ENCODE measurements around the gene SCRN3. TPM values are rescaled to one million over a fixed set of nuclear protein-coding genes. Genes with fewer than 3 reads are reported as not detected.
A peak's percentile ranks its signal among the peaks of the same experiment; 100 is the strongest.
"Not testable (repeated sequence)": the region's sequence is repeated elsewhere in the genome, so short reads cannot be mapped to it uniquely, and the experiment has no call there.

SCRN3 gene
- 2.3 TPM for total RNA-seq

- H3K27me3 ChIP-seq, result no peaks in the 10 kb centered on the region
- peaks cover 5 to 18% of the 10 kb centered on the region in 2 donors for H3K4me1 ChIP-seq
- peak within 1 kb of the TSS; percentile 58 to 75 for H3K27ac ChIP-seq
- intact Hi-C loops (cut with DNase I), result loop anchor here (5.0 kb wide), 1 partner anchor 92 kb away; the partner anchor contains the start of gene GPR155
- H3K36me3 ChIP-seq, result peaks cover under 1 to 3% of the 10 kb centered on the region in 2 donors
- peak; percentile 28 to 85 for DNase-seq (ENCODE audit: low spot score in 2 of 2)
- H3K4me3 ChIP-seq, result peak within 1 kb of the TSS; percentile 76 to 91
- H3K9me3 ChIP-seq, result no peaks in the 10 kb centered on the region
- TF ChIP-seq CTCF (IDR thresholded peaks at IDR 0.05), result no peak
These were observed at the start of gene SCRN3 for GRCh38 chr2:174395284-174395968. Gene SCRN3 (plus strand): TSS chr2:174395730. CDS start chr2:174398284, 2,554 bp downstream.

- no peak overlapping the region for H3K27ac ChIP-seq
- intact Hi-C loops (cut with DNase I), result no loop called here
- no peaks in the 10 kb centered on the region for H3K4me1 ChIP-seq
- H3K27me3 ChIP-seq, result no peaks in the 10 kb centered on the region
- peaks cover 10 to 21% of the 10 kb centered on the region in 2 donors for H3K36me3 ChIP-seq
- H3K4me3 ChIP-seq, result no peak overlapping the region
- H3K9me3 ChIP-seq, result no peaks in the 10 kb centered on the region
- DNase-seq (ENCODE audit: low spot score in 2 of 2), result no peak
- peak in 1 of 3 experiments; percentile 12 for TF ChIP-seq CTCF (IDR thresholded peaks at IDR 0.05)
These were observed 45.5 kb upstream of the SCRN3 start for GRCh38 chr2:174350018-174350417.

- Histone ChIP-seq H3K36me3 (peaks cover 10 to 21% of the 10 kb centered on the region in 2 donors), H3K4me3 (no peak overlapping the region), H3K4me1 (no peaks in the 10 kb centered on the region), H3K27me3 (no peaks in the 10 kb centered on the region), H3K9me3 (no peaks in the 10 kb centered on the region), H3K27ac (no peak overlapping the region)
- no peak for DNase-seq (ENCODE audit: low spot score in 2 of 2)
- no peak for TF ChIP-seq CTCF (IDR thresholded peaks at IDR 0.05)
- intact Hi-C loops (cut with DNase I), result no loop called here
These were observed 44.8 kb upstream of the SCRN3 start for GRCh38 chr2:174350593-174351181.

- no peak for DNase-seq (ENCODE audit: low spot score in 2 of 2)
- no peaks in the 10 kb centered on the region for H3K27me3 ChIP-seq
- no peak overlapping the region for H3K27ac ChIP-seq
- intact Hi-C loops (cut with DNase I), result no loop called here
- no peak for TF ChIP-seq CTCF (IDR thresholded peaks at IDR 0.05)
- no peaks in the 10 kb centered on the region for H3K4me1 ChIP-seq
- H3K36me3 ChIP-seq, result peaks cover 10 to 16% of the 10 kb centered on the region in 2 donors
- H3K9me3 ChIP-seq, result no peaks in the 10 kb centered on the region
- no peak overlapping the region for H3K4me3 ChIP-seq
These were observed 42.5 kb upstream of the SCRN3 start for GRCh38 chr2:174353004-174353403.

- peaks cover 0 to 15% of the 10 kb centered on the region in 2 donors for H3K36me3 ChIP-seq
- no peaks in the 10 kb centered on the region for H3K9me3 ChIP-seq
- DNase-seq (ENCODE audit: low spot score in 2 of 2), result no peak
- TF ChIP-seq CTCF (IDR thresholded peaks at IDR 0.05), result no peak
- no peak overlapping the region for H3K4me3 ChIP-seq
- intact Hi-C loops (cut with DNase I), result no loop called here
- no peaks in the 10 kb centered on the region for H3K4me1 ChIP-seq
- H3K27me3 ChIP-seq, result no peaks in the 10 kb centered on the region
- H3K27ac ChIP-seq, result no peak overlapping the region
These were observed 39.2 kb upstream of the SCRN3 start for GRCh38 chr2:174356347-174356746.

- H3K4me3 ChIP-seq; DNase-seq (ENCODE audit: low spot score in 2 of 2); H3K27me3 ChIP-seq; H3K4me1 ChIP-seq; intact Hi-C loops (cut with DNase I); H3K27ac ChIP-seq; H3K9me3 ChIP-seq: not testable (repeated sequence)
- peaks cover 7 to 28% of the 10 kb centered on the region in 2 donors for H3K36me3 ChIP-seq
These were observed 35.9 kb upstream of the SCRN3 start for GRCh38 chr2:174359663-174360062.
